Ovary (tissue), 9 donors: ENCODE data around the gene HTRA3. TPM values are rescaled to one million over a fixed set of nuclear protein-coding genes. Genes with fewer than 3 reads are reported as not detected.

ENCODE experiments used
- DNase-seq, 5 donors: peaks; one replicate each; pipeline ENCODE4 v3.0.0-alpha.2; 2019 to 2020
- H3K27ac ChIP-seq, 2 donors: fragments of 200-600 bp; one replicate each; pipeline versions ENCODE4 v1.5.1 to v1.8.0; 2019 to 2022
- H3K27me3 ChIP-seq: fragments of 200-600 bp; one replicate; pipeline ENCODE4 v1.8.0; 2022
- H3K36me3 ChIP-seq: fragments of 200-600 bp; sonication (generic); one replicate; pipeline ENCODE4 v1.5.1; 2019
- H3K4me1 ChIP-seq: one replicate; pipeline ENCODE4 v1.8.1; 2013; ENCODE audit warnings: mild to moderate bottlenecking, moderate library complexity; ENCODE audit not compliant: insufficient read depth
- H3K4me3 ChIP-seq: fragments of 200-600 bp; sonication (generic); one replicate; pipeline ENCODE4 v1.5.1; 2017
- H3K9me3 ChIP-seq, 2 donors: fragments of 200-600 bp in 1 of 2; sonication (generic) in 1 of 2; one replicate each; pipeline versions ENCODE4 v1.5.1 to v1.8.1; 2013 to 2019; ENCODE audit warnings: mild to moderate bottlenecking in 1 of 2, moderate library complexity in 1 of 2
- CTCF ChIP-seq, 3 donors: fragments of 450-650 bp in 2 of 3; fragments of 200-600 bp in 1 of 3; IDR thresholded peaks; one replicate each; pipeline versions ENCODE4 v1.5.1 to v1.8.0; 2016 to 2022; ENCODE audit warnings: antibody characterized with exemption in 3 of 3, mild to moderate bottlenecking in 1 of 3
- EP300 ChIP-seq: sonication (generic); formaldehyde crosslinking; IDR thresholded peaks from one replicate; pipeline ENCODE4 v1.6.1; 2017; ENCODE audit warnings: antibody characterized with exemption
- POLR2A ChIP-seq: fragments of 450-650 bp; IDR thresholded peaks from one replicate; pipeline ENCODE4 v1.6.1; 2017; ENCODE audit warnings: antibody characterized with exemption, mild to moderate bottlenecking, moderate library complexity
- WGBS, 3 donors: extraction: QIAGEN DNeasy Blood & Tissue Kit in 1 of 3; methylation state at CpG; one replicate each; pipeline versions ENCODE4 v1.1.5 to v1.1.7; 2013 to 2017; 5-methylcytosine and 5-hydroxymethylcytosine counted together
- intact Hi-C, 4 donors: fragments of 100-400 bp; cut with DNase I; formaldehyde crosslinking; loops; one replicate each; pipeline versions ENCODE4 v1.11.0 to v1.15.1; 2022 to 2023
- polyA plus RNA-seq, 2 donors: library from polyadenylated mRNA; stranded (reverse); fragments of 200-250 nt in 1 of 2; fragments of 350-450 nt in 1 of 2; fragmentation: Illumina TruSeq in 1 of 2; extraction: RNeasy Lipid Tissue Mini Kit (QIAGEN cat#74804) in 1 of 2; gene quantifications; one replicate each; pipeline ENCODE4 v1.2.3, GENCODE V29; 2013 to 2014
- total RNA-seq, 7 donors: library from RNA; depleted of rRNA in 2 of 7; stranded (reverse); fragments of >200 nt in 2 of 7; fragmentation: NEBNext Ultra II Directional in 3 of 7; extraction: Animal tissue kit (Norgen Biotek cat#: 25700) in 3 of 7; gene quantifications; one replicate each; pipeline versions ENCODE4 v1.1.0 to v1.2.4, GENCODE V29; 2016 to 2023
- donor health status: DM: no; HTN: no; CAD: no; lungs with moderate emphysema.
- donor health status: DM: no; HTN: no; CAD: no.
- donor health status: Bipolar disorder and iron deficiency.
- donor health status: DM: yes; HTN: yes; CAD: no.
- donor health status: DM: no; HTN: no; CAD: no.
- donor health status: DM: yes; HTN: yes; CAD: no.

HTRA3 gene
- total and polyA plus RNA-seq, 9 donors: 36.2 to 163 (median 64.7) TPM

DNA sequence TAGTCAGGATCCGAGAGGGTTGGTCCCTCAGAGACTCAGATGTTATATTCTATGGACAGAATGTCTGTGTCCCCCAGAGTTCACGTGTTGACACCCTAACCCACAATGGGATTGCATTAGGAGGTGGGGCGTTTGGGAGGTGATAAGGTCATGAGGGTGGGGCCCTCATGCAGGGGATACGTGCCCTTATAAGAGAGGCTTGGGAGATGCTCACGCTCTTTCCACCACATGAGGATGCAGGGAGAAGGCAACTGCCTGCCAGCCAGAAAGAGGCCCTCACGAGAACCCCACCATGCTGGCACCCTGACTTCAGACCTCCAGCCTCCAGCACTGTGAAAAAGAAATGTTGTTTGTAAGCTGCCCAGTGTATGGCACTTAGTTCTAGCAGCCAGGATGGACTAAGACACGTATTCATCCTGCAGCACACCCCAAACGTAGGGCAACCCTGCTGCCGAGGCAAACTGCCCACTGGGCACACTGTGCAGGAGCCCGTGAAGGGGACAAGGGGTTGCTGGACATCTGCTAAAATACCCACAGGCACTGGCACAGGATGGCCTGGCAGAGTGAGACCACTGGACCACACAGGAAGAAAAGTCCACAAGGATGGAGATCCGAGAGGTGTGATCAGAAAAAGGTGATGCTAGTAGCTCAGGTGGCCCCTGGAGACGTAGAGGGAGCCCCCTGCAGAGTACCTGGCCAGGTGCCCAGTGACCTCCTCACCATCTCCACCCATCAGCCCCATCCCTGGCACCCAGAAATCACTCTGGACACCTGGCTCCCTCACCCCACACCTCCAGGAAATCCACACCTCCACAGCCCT, 62.7 kb downstream of the HTRA3 start:
- TF ChIP-seq POLR2A: no peak
- no peak for TF ChIP-seq EP300
- TF ChIP-seq CTCF (IDR thresholded peaks at IDR 0.05): no peak
- peak in 1 of 5 donors; percentile 36 for DNase-seq
- H3K27ac ChIP-seq: no peak overlapping the region
- H3K9me3 ChIP-seq: no peaks in the 10 kb centered on the region
- no peaks in the 10 kb centered on the region for H3K36me3 ChIP-seq
- 86 to 95% (median 91%) methylated on average over 12 of the region's 12 CpGs for WGBS, 3 donors
- H3K4me1 ChIP-seq: peaks cover 1% of the 10 kb centered on the region
- intact Hi-C loops: no loop called here
- H3K4me3 ChIP-seq: no peak overlapping the region
- H3K27me3 ChIP-seq: no peaks in the 10 kb centered on the region

GRCh38 chr4:8332891-8333331, 63.4 kb downstream of the HTRA3 start:
- TF ChIP-seq CTCF (IDR thresholded peaks at IDR 0.05) (no peak), EP300 (no peak), POLR2A (no peak)
- 85 to 89% (median 88%) methylated on average over 8 of the region's 8 CpGs for WGBS, 3 donors
- H3K27ac ChIP-seq: no peak overlapping the region
- peak in 1 of 5 donors; percentile 29 for DNase-seq
- no peak overlapping the region for H3K4me3 ChIP-seq
- intact Hi-C loops: no loop called here
- H3K27me3 ChIP-seq: no peaks in the 10 kb centered on the region
- no peaks in the 10 kb centered on the region for H3K9me3 ChIP-seq
- no peaks in the 10 kb centered on the region for H3K36me3 ChIP-seq
- peaks cover 1% of the 10 kb centered on the region for H3K4me1 ChIP-seq

DNA sequence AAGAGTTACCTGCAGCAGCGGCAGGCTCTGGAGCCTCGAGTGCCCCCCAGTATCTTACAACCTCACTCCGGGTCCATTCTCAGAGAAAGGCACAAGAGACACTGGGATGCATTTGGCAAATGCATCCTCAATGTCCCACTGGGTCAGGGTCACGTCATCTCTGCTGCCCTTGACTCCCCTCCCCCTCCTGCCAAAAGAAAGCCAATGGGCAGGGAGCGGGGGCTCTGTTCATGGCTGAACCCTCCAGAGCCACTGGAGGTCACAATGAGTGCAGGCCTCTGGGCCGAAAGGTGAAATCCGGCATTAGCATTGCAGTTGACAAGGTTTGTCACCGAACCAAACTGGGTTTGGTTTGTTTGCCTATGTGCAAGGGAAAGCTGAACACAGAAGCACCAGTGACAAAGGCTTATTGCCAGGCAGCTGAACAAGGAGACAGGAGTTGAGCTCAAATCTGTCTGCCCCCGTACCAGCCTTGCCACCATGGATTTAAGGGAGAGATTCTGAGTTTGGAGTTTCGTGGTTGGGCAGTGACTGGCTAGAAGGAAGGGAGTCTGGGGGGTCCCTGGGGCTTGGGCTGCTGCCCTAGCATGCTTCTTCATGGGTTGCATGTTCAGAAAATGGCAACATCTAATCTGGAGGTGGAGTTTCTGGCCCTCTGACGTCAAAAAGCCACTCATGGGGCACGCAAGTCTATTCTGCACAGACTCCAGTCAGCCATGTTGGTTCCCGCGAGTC, 64.3 kb downstream of the HTRA3 start:
- Histone ChIP-seq H3K27ac (no peak overlapping the region), H3K9me3 (no peaks in the 10 kb centered on the region), H3K4me1 (peaks cover 1% of the 10 kb centered on the region), H3K27me3 (no peaks in the 10 kb centered on the region), H3K36me3 (no peaks in the 10 kb centered on the region), H3K4me3 (no peak overlapping the region)
- intact Hi-C loops: no loop called here
- WGBS, 3 donors: 81 to 90% (median 85%) methylated on average over 14 of the region's 14 CpGs
- DNase-seq: no peak
- no peak for TF ChIP-seq CTCF (IDR thresholded peaks at IDR 0.05)
- TF ChIP-seq POLR2A: no peak
- TF ChIP-seq EP300: no peak

DNA sequence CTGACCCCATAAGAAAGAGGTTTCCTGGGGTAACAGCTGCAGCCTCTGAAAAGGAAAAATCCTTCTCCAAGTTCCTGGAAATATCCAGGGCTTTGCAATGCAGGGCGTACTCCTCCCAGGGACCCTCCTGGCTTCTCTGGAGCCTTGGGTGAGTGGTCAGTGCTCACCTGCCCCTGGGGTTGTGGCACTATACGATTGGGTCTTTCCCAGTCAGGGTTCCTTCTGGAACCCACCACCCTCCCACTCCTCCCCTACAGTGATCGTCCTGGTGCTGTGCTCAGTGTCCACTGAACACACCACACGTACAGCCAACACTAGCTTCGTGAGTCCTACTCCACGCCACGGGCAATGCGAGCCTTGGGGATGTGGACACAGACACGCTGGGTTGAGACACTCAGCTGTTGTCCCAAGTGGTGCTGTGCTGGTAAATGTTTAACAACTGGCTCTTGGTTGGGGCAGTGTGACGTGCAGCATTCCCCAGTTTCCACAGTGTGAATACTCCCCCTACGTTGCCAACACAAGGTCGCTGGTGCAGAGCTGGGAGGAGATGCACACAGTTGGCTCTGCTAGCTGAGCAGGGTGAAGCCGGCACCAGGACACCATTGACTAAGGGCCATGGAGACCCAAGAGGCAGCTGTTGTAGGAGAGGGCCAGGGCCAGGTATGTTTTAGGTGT, 65.4 kb downstream of the HTRA3 start:
- DNase-seq: no peak
- Histone ChIP-seq H3K9me3 (no peaks in the 10 kb centered on the region), H3K36me3 (no peaks in the 10 kb centered on the region), H3K27me3 (no peaks in the 10 kb centered on the region), H3K4me3 (no peak overlapping the region), H3K4me1 (peaks cover 1% of the 10 kb centered on the region), H3K27ac (no peak overlapping the region)
- TF ChIP-seq CTCF (IDR thresholded peaks at IDR 0.05) (no peak), POLR2A (no peak), EP300 (no peak)
- 94 to 97% (median 95%) methylated on average over 13 of the region's 13 CpGs for WGBS, 3 donors
- intact Hi-C loops: no loop called here
